Esophagus muscularis mucosa (tissue), 3 donors: Measurements from ENCODE around the gene RPS10.

Experiments used
- CTCF ChIP-seq, 3 experiments: fragments of 200-600 bp in 2 of 3; fragments of 450-650 bp in 1 of 3; sonication (generic) in 2 of 3; IDR thresholded peaks; one replicate each; pipeline ENCODE4 v1.5.1; 2017 to 2019; ENCODE audit warnings: antibody characterized with exemption in 3 of 3, mild to moderate bottlenecking in 2 of 3, moderate library complexity in 1 of 3
- POLR2A ChIP-seq: fragments of 450-650 bp; IDR thresholded peaks from one replicate; pipeline ENCODE4 v1.6.1; 2017; ENCODE audit warnings: antibody characterized with exemption, moderate library complexity, mild to moderate bottlenecking, low read depth

DNA sequence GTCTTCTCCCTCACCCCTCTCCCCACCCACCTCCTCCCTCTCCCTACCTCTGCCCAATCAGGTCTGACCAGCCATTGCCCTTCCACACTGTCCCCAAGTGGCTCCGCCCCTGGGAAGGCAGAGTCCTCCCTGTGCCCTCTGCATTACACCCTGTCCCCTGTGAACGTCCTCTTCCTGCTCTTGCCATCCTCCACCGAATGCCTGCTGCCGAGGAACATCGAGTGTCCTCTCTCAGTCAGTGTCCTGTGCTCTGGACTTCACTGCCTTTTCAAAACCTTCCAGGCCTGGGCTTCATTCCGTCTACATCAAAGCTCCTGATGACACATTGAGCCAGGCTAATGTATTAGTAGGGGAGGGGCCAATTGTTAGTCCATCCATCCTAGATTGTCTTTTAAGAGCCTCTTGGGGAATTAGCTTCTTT lies 36.7 kb upstream of the RPS10 start:
- TF ChIP-seq CTCF (IDR thresholded peaks at IDR 0.05) (no peak), POLR2A (no peak)
